Neural cell (in vitro differentiated cells): ENCODE data around the gene CAMK2B. TPM values are rescaled to one million over a fixed set of nuclear protein-coding genes. Genes with fewer than 3 reads are reported as not detected.

Experiments
- H2AFZ ChIP-seq: fragments of 200-600, 300-800 bp; sonication (generic), shearing (Covaris generic); 2 replicates; pipeline ENCODE4 v1.6.0; 2014; ENCODE audit warnings: low read depth, mild to moderate bottlenecking, antibody characterized with exemption, low read length, moderate library complexity
- H3F3A ChIP-seq: fragments of 200-600 bp; shearing (Covaris generic); 2 replicates; pipeline ENCODE4 v1.6.1; 2016; ENCODE audit warnings: mild to moderate bottlenecking, moderate library complexity, mixed read lengths, antibody characterized with exemption, low read length; ENCODE audit not compliant: insufficient read depth, poor library complexity, severe bottlenecking
- H3K27ac ChIP-seq: fragments of 200-600, 300-800 bp; sonication (generic), shearing (Covaris generic); 2 replicates; pipeline ENCODE4 v1.5.1; 2014; ENCODE audit warnings: mild to moderate bottlenecking, low read length, moderate library complexity
- H3K27me3 ChIP-seq: fragments of 300-800, 200-600 bp; sonication (generic), shearing (Covaris generic); 2 replicates; pipeline ENCODE4 v1.6.0; 2014; ENCODE audit warnings: mild to moderate bottlenecking, low read depth, low read length, moderate library complexity; ENCODE audit not compliant: insufficient read depth
- H3K36me3 ChIP-seq: fragments of 300-800, 200-600 bp; sonication (generic), shearing (Covaris generic); 2 replicates; pipeline ENCODE4 v1.5.1; 2014; ENCODE audit warnings: mild to moderate bottlenecking, antibody characterized with exemption, low read length, moderate library complexity; ENCODE audit not compliant: insufficient read depth
- H3K4me2 ChIP-seq: fragments of 300-800, 200-600 bp; sonication (generic), shearing (Covaris generic); 2 replicates; pipeline ENCODE4 v1.6.0; 2014; ENCODE audit warnings: mild to moderate bottlenecking, low read length
- H3K4me3 ChIP-seq: fragments of 300-800, 200-600 bp; sonication (generic), shearing (Covaris generic); 2 replicates; pipeline ENCODE4 v1.5.1; 2014; ENCODE audit warnings: mild to moderate bottlenecking, low read length, moderate library complexity
- H3K79me2 ChIP-seq: fragments of 200-600 bp; shearing (Covaris generic); replicated peaks from 2 replicates; pipeline ENCODE4 v1.6.0; 2014; ENCODE audit warnings: mild to moderate bottlenecking, low read length, moderate library complexity; ENCODE audit not compliant: insufficient read depth
- H3K9ac ChIP-seq: fragments of 300-800, 200-600 bp; sonication (generic), shearing (Covaris generic); 2 replicates; pipeline ENCODE4 v1.6.1; 2016; ENCODE audit warnings: mild to moderate bottlenecking, low read length, mixed read lengths
- H3K9me2 ChIP-seq: fragments of 200-600 bp; shearing (Covaris generic); 2 replicates; pipeline ENCODE4 v1.6.1; 2016; ENCODE audit warnings: mild to moderate bottlenecking, low read length, mixed read lengths; ENCODE audit not compliant: insufficient read depth
- H3K9me3 ChIP-seq: fragments of 200-600, 300-800 bp; sonication (generic), shearing (Covaris generic); 2 replicates; pipeline ENCODE4 v1.6.1; 2016; ENCODE audit warnings: mild to moderate bottlenecking, mixed run types, low read length, moderate library complexity, mixed read lengths
- H4K20me1 ChIP-seq: fragments of 200-600 bp; shearing (Covaris generic); 2 replicates; pipeline ENCODE4 v1.6.1; 2016; ENCODE audit warnings: mild to moderate bottlenecking, mixed run types; ENCODE audit not compliant: insufficient read depth
- EP300 ChIP-seq: fragments of 450-650 bp; conservative IDR thresholded peaks from 2 replicates; pipeline ENCODE4 v1.6.1; 2014; ENCODE audit warnings: antibody characterized with exemption, mild to moderate bottlenecking, moderate library complexity; ENCODE audit not compliant: poor library complexity, severe bottlenecking
- EZH2 ChIP-seq: fragments of 200-600, 300-800 bp; shearing (Covaris generic), sonication (generic); IDR thresholded peaks from 2 replicates; pipeline ENCODE4 v1.6.1; 2014; ENCODE audit warnings: antibody characterized with exemption, low read length, borderline replicate concordance, mild to moderate bottlenecking; ENCODE audit not compliant: insufficient read depth, poor library complexity, severe bottlenecking
- MXI1 ChIP-seq: fragments of 450-650 bp; conservative IDR thresholded peaks from 2 replicates; pipeline ENCODE4 v1.6.1; 2014; ENCODE audit warnings: antibody characterized with exemption, mild to moderate bottlenecking; ENCODE audit not compliant: poor library complexity, severe bottlenecking
- POLR2AphosphoS5 ChIP-seq: IDR thresholded peaks from 2 replicates; pipeline ENCODE4 v1.6.1; 2012
- RAD21 ChIP-seq: fragments of 450-650 bp; conservative IDR thresholded peaks from 2 replicates; pipeline ENCODE4 v1.6.1; 2014; ENCODE audit warnings: antibody characterized with exemption, mild to moderate bottlenecking, moderate library complexity
- SMC3 ChIP-seq: fragments of 450-650 bp; conservative IDR thresholded peaks from 2 replicates; pipeline ENCODE4 v1.6.1; 2014; ENCODE audit warnings: antibody characterized with exemption, mild to moderate bottlenecking, moderate library complexity; ENCODE audit not compliant: poor library complexity
- TAF1 ChIP-seq: IDR thresholded peaks from 2 replicates; pipeline ENCODE4 v1.6.1; 2012; ENCODE audit warnings: low read depth
- polyA plus RNA-seq: library from polyadenylated mRNA; depleted of rRNA; stranded (reverse); fragments of >200 nt; gene quantifications from 2 replicates; pipeline ENCODE4 v1.2.3, GENCODE V29; 2014
- TF ChIP-seq, protein P1 (sequence below): fragments of 450-650 bp; IDR thresholded peaks from 2 replicates; pipeline ENCODE4 v1.5.1; 2014; ENCODE audit warnings: antibody characterized with exemption, mild to moderate bottlenecking, moderate library complexity; ENCODE audit not compliant: poor library complexity, severe bottlenecking
- TF ChIP-seq, protein P2 (sequence below): IDR thresholded peaks from 2 replicates; pipeline ENCODE4 v1.6.1; 2012; ENCODE audit warnings: borderline replicate concordance

The CAMK2B gene
- polyA plus RNA-seq, 1 donor from 2014 or later, result 67.3 TPM

DNA sequence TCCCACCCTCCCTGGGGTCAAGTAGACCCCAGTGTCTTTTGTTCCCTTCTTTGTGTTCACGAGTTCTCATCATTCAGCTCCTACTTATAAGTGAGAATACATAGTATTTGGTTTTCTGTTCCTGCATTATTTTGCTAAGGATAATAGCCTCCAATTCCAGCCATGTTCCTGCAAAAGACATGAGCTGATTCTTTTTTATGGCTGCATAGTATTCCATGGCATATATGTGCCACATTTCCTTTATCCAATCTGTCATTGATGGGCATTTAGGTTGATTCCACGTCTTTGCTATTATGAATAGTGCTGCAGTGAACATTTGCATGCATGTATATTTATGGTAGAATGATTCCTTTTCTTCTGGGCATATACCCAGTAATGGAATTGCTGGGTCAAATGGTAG lies 28.3 kb upstream of the CAMK2B start:
- H3F3A ChIP-seq, result no peaks in the 10 kb centered on the region
- no peak overlapping the region for H3K9ac ChIP-seq
- H4K20me1 ChIP-seq, result no peaks in the 10 kb centered on the region
- no peak overlapping the region for H3K27ac ChIP-seq
- H3K79me2 ChIP-seq, result no peaks in the 10 kb centered on the region
- H3K4me3 ChIP-seq, result no peak overlapping the region
- no peaks in the 10 kb centered on the region for H3K9me3 ChIP-seq
- H3K9me2 ChIP-seq, result no peaks in the 10 kb centered on the region
- no peak overlapping the region for H2AFZ ChIP-seq
- H3K36me3 ChIP-seq, result no peaks in the 10 kb centered on the region
- no peaks in the 10 kb centered on the region for H3K27me3 ChIP-seq
- H3K4me2 ChIP-seq, result no peak overlapping the region
- TF ChIP-seq TAF1, result no peak
- TF ChIP-seq, protein P1, sequence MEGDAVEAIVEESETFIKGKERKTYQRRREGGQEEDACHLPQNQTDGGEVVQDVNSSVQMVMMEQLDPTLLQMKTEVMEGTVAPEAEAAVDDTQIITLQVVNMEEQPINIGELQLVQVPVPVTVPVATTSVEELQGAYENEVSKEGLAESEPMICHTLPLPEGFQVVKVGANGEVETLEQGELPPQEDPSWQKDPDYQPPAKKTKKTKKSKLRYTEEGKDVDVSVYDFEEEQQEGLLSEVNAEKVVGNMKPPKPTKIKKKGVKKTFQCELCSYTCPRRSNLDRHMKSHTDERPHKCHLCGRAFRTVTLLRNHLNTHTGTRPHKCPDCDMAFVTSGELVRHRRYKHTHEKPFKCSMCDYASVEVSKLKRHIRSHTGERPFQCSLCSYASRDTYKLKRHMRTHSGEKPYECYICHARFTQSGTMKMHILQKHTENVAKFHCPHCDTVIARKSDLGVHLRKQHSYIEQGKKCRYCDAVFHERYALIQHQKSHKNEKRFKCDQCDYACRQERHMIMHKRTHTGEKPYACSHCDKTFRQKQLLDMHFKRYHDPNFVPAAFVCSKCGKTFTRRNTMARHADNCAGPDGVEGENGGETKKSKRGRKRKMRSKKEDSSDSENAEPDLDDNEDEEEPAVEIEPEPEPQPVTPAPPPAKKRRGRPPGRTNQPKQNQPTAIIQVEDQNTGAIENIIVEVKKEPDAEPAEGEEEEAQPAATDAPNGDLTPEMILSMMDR, result no peak
- TF ChIP-seq SMC3, result no peak
- TF ChIP-seq MXI1, result no peak
- TF ChIP-seq, protein P2, sequence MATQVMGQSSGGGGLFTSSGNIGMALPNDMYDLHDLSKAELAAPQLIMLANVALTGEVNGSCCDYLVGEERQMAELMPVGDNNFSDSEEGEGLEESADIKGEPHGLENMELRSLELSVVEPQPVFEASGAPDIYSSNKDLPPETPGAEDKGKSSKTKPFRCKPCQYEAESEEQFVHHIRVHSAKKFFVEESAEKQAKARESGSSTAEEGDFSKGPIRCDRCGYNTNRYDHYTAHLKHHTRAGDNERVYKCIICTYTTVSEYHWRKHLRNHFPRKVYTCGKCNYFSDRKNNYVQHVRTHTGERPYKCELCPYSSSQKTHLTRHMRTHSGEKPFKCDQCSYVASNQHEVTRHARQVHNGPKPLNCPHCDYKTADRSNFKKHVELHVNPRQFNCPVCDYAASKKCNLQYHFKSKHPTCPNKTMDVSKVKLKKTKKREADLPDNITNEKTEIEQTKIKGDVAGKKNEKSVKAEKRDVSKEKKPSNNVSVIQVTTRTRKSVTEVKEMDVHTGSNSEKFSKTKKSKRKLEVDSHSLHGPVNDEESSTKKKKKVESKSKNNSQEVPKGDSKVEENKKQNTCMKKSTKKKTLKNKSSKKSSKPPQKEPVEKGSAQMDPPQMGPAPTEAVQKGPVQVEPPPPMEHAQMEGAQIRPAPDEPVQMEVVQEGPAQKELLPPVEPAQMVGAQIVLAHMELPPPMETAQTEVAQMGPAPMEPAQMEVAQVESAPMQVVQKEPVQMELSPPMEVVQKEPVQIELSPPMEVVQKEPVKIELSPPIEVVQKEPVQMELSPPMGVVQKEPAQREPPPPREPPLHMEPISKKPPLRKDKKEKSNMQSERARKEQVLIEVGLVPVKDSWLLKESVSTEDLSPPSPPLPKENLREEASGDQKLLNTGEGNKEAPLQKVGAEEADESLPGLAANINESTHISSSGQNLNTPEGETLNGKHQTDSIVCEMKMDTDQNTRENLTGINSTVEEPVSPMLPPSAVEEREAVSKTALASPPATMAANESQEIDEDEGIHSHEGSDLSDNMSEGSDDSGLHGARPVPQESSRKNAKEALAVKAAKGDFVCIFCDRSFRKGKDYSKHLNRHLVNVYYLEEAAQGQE, result no peak
- TF ChIP-seq EZH2, result no peak

DNA sequence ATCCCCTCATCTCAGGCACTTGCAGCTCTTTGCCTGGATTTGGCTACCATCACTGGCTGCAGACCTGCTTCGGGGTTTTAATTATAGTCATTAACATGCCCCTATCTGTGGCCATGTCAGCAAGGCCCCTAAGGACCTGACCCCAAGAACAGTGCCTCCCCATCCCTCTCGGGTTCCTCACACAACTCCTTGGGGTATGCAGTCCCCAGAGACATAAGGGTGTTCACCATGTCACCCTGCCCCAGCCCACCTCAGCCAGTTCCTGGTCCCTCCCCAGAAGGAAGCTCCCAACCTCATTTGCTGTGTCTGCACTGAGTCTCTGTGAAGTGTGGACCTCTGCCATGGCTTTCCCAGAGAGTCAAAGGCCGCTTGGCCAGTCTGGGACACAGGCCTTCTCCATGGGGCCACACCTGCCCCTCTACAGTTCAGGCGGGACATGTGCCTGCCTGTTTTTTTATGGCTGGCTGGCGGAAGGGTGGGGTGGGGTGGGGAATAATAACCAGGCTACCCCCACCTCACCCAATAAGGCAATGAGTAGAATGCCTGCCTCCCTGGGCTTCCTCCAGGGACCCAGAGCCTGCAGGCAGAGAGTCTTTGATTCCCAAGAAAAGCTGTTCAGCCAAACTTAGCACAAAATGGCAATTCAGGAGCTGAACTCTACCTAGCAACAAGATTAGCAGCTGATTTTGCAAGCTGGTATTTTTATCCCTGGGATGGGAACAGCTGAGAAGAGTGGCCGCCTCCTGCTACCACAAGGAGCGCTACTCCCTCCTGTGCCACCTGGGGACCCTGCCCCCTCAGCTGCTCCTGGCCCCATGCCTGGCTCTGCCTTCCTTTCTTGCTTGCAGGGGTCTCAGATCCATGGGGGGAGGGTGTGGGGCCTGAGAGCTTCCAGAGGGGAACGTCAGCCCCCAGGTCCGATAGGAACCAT lies 23.7 kb upstream of the CAMK2B start:
- Histone ChIP-seq H4K20me1 (no peaks in the 10 kb centered on the region), H3K9ac (no peak overlapping the region), H2AFZ (no peak overlapping the region), H3K9me2 (no peaks in the 10 kb centered on the region), H3F3A (no peaks in the 10 kb centered on the region), H3K4me3 (no peak overlapping the region), H3K79me2 (no peaks in the 10 kb centered on the region), H3K36me3 (no peaks in the 10 kb centered on the region), H3K4me2 (no peak overlapping the region), H3K27me3 (no peaks in the 10 kb centered on the region), H3K9me3 (no peaks in the 10 kb centered on the region), H3K27ac (no peak overlapping the region)
- TF ChIP-seq TAF1, result no peak
- TF ChIP-seq SMC3, result no peak
- no peak for TF ChIP-seq RAD21
- no peak for TF ChIP-seq EZH2
- TF ChIP-seq, protein P2, result no peak
- no peak for TF ChIP-seq POLR2AphosphoS5
- no peak for TF ChIP-seq EP300
- no peak for TF ChIP-seq MXI1
- TF ChIP-seq, protein P1, result no peak
